ENCODE measurements around the gene MTAP. TPM values are rescaled to one million over a fixed set of nuclear protein-coding genes. Genes with fewer than 3 reads are reported as not detected.

MTAP gene
- total RNA-seq, 2 experiments from 2014 or later: 54.1 to 54.5 TPM

GRCh38 chr9:21982861-21983560 is 180.6 kb downstream of the MTAP start:
- H3K4me1 Mint-ChIP-seq: peaks cover 6% of the 10 kb centered on the region
- H3K9me3 Mint-ChIP-seq: no peaks in the 10 kb centered on the region
- no peak for ATAC-seq (ENCODE audit: low read depth)
- H3K36me3 Mint-ChIP-seq: peaks cover 7% of the 10 kb centered on the region
- H3K27ac Mint-ChIP-seq: no peak overlapping the region
- H3K4me3 Mint-ChIP-seq: no peak overlapping the region
- DNase-seq: no peak
- POLR2A ChIA-PET: interaction anchor here (1.2 to 1.5 kb wide), 2 partner anchors 12 to 137 kb away, joined by 3 to 7 read pairs; partner anchors contain the start of genes CDKN2A and CDKN2B-AS1
- H3K27me3 Mint-ChIP-seq: peaks cover 80% of the 10 kb centered on the region

GRCh38 chr9:21983561-21983935 is 181.1 kb downstream of the MTAP start:
- Mint-ChIP-seq H3K27me3 (peaks cover 82% of the 10 kb centered on the region), H3K4me3 (no peak overlapping the region), H3K36me3 (peaks cover 7% of the 10 kb centered on the region), H3K27ac (no peak overlapping the region), H3K9me3 (no peaks in the 10 kb centered on the region), H3K4me1 (peaks cover 9% of the 10 kb centered on the region)
- ATAC-seq (ENCODE audit: low read depth) (no peak), DNase-seq (no peak)
- POLR2A ChIA-PET: interaction anchor here (0.5 to 1.5 kb wide), 3 partner anchors 11 to 136 kb away, joined by 3 to 7 read pairs (median 3); partner anchors contain the start of genes CDKN2A and CDKN2B-AS1

GRCh38 chr9:21984101-21984500 is 181.7 kb downstream of the MTAP start:
- POLR2A ChIA-PET: interaction anchor here (0.5 to 1.5 kb wide), 2 partner anchors 11 to 12 kb away, joined by 3 to 7 read pairs; partner anchors contain the start of genes CDKN2A and CDKN2B-AS1
- H3K4me3 Mint-ChIP-seq: no peak overlapping the region
- no peaks in the 10 kb centered on the region for H3K9me3 Mint-ChIP-seq
- ATAC-seq (ENCODE audit: low read depth) (no peak), DNase-seq (no peak)
- H3K4me1 Mint-ChIP-seq: peaks cover 11% of the 10 kb centered on the region
- H3K27ac Mint-ChIP-seq: no peak overlapping the region
- H3K36me3 Mint-ChIP-seq: peaks cover 8% of the 10 kb centered on the region
- H3K27me3 Mint-ChIP-seq: peaks cover 82% of the 10 kb centered on the region

GRCh38 chr9:21985964-21986667 is 183.7 kb downstream of the MTAP start:
- Mint-ChIP-seq H3K4me3 (no peak overlapping the region), H3K27ac (no peak overlapping the region), H3K27me3 (peaks cover 83% of the 10 kb centered on the region), H3K4me1 (peaks cover 19% of the 10 kb centered on the region), H3K9me3 (peaks cover 5% of the 10 kb centered on the region), H3K36me3 (peaks cover 20% of the 10 kb centered on the region)
- POLR2A ChIA-PET: no interaction called here
- DNase-seq: no peak
- ATAC-seq (ENCODE audit: low read depth): no peak

Other genes with a start within 250 kb of the MTAP start
- gene CDKN2A, start 191.8 kb downstream of the MTAP start, total RNA-seq: 10 to 100 TPM; 19.3 to 20.4 TPM
- 1 to 10 TPM; 3.7 to 5.1 TPM for gene CDKN2B-AS1, start 192.2 kb downstream of the MTAP start, total RNA-seq
- gene CDKN2B, start 206.7 kb downstream of the MTAP start, total RNA-seq: 1 to 10 TPM; 1.4 to 2.1 TPM

Measured in activated naive CD8-positive, alpha-beta T cell treated with anti-CD3 and anti-CD28 coated beads, Interleukin-2, amount 10 ng/mL, durations not matched to agents 7 days and 5 days (primary cell).